Fibroblast of skin of left biceps (primary cell): ENCODE data around the gene IL20RA.
A peak's percentile ranks its signal among the peaks of the same experiment; 100 is the strongest.

ENCODE experiments used
- DNase-seq, 2 experiments: peaks; one replicate each; pipeline ENCODE4 v3.0.0-alpha.2; 2013; ENCODE audit warnings: low read depth in 2 of 2

The IL20RA gene

GRCh38 chr6:137045222-137045789, 541 bp upstream of the IL20RA start:
- DNase-seq: no peak

- DNase-seq: peak; percentile 1 to 4
These were observed 927 bp downstream of the IL20RA start for GRCh38 chr6:137043710-137044365.

- no peak for DNase-seq
These were observed 4.4 kb downstream of the IL20RA start for GRCh38 chr6:137040393-137040792.

- no peak for DNase-seq
These were observed 5.8 kb downstream of the IL20RA start for GRCh38 chr6:137039010-137039409.

- DNase-seq: no peak
These were observed 8.0 kb downstream of the IL20RA start for GRCh38 chr6:137036566-137037300.

- no peak for DNase-seq
These were observed 10.9 kb downstream of the IL20RA start for GRCh38 chr6:137033828-137034227.

GRCh38 chr6:137031122-137031521, 13.6 kb downstream of the IL20RA start:
- no peak for DNase-seq

- DNase-seq: no peak
These were observed 15.9 kb downstream of the IL20RA start for GRCh38 chr6:137028912-137029311.

- no peak for DNase-seq
These were observed 18.7 kb downstream of the IL20RA start for GRCh38 chr6:137025786-137026730.

GRCh38 chr6:137024237-137024990, 20.4 kb downstream of the IL20RA start:
- DNase-seq: no peak

- no peak for DNase-seq
These were observed 24.0 kb downstream of the IL20RA start for GRCh38 chr6:137020776-137021175.

GRCh38 chr6:137019476-137020272, 25.1 kb downstream of the IL20RA start:
- DNase-seq: no peak

- DNase-seq: no peak
These were observed 27.7 kb downstream of the IL20RA start for GRCh38 chr6:137017081-137017480.

GRCh38 chr6:137016356-137016755, 28.4 kb downstream of the IL20RA start:
- DNase-seq: peak; percentile 25 to 31

- DNase-seq: no peak
These were observed 28.8 kb downstream of the IL20RA start for GRCh38 chr6:137015943-137016342.

GRCh38 chr6:137013738-137014602, 30.8 kb downstream of the IL20RA start:
- DNase-seq: peak; percentile 38 to 47

- DNase-seq: peak; percentile 59 to 66
These were observed 31.7 kb downstream of the IL20RA start for GRCh38 chr6:137013031-137013430.

- no peak for DNase-seq
These were observed 33.4 kb downstream of the IL20RA start for GRCh38 chr6:137011406-137011805.

- no peak for DNase-seq
These were observed 34.5 kb downstream of the IL20RA start for GRCh38 chr6:137010128-137010718.
